ENCODE data around the gene LMOD2.
"Not testable (repeated sequence)": the region's sequence is repeated elsewhere in the genome, so short reads cannot be mapped to it uniquely, and the experiment has no call there.

Gene LMOD2

GRCh38 chr7:123633553-123633952, 22.1 kb upstream of the LMOD2 start:
- H3K27ac ChIP-seq (ENCODE audit: low read length), result no peak overlapping the region
- no peak overlapping the region for H3K4me2 ChIP-seq (ENCODE audit: low read depth, low read length)
- H3K36me3 ChIP-seq (replicated peaks; ENCODE audit: insufficient read depth, low read length), result no peaks in the 10 kb centered on the region
- H3F3A ChIP-seq (ENCODE audit: insufficient read depth, low read length), result no peaks in the 10 kb centered on the region
- H3K79me2 ChIP-seq (ENCODE audit: low read length), result no peaks in the 10 kb centered on the region
- no peak for DNase-seq
- no peak overlapping the region for H3K9ac ChIP-seq (ENCODE audit: low read length)
- no peaks in the 10 kb centered on the region for H3K27me3 ChIP-seq (replicated peaks; ENCODE audit: insufficient read depth, low read length)
- H2AFZ ChIP-seq (ENCODE audit: low read length), result no peak overlapping the region
- H3K9me3 ChIP-seq (replicated peaks; ENCODE audit: insufficient read depth, low read length), result no peaks in the 10 kb centered on the region
- H4K20me1 ChIP-seq (ENCODE audit: insufficient read depth, low read length), result no peaks in the 10 kb centered on the region
- H3K4me3 ChIP-seq (ENCODE audit: low read length), result no peak overlapping the region
- H3K4me1 ChIP-seq (ENCODE audit: low read length), result no peaks in the 10 kb centered on the region
- TF ChIP-seq, protein P1, sequence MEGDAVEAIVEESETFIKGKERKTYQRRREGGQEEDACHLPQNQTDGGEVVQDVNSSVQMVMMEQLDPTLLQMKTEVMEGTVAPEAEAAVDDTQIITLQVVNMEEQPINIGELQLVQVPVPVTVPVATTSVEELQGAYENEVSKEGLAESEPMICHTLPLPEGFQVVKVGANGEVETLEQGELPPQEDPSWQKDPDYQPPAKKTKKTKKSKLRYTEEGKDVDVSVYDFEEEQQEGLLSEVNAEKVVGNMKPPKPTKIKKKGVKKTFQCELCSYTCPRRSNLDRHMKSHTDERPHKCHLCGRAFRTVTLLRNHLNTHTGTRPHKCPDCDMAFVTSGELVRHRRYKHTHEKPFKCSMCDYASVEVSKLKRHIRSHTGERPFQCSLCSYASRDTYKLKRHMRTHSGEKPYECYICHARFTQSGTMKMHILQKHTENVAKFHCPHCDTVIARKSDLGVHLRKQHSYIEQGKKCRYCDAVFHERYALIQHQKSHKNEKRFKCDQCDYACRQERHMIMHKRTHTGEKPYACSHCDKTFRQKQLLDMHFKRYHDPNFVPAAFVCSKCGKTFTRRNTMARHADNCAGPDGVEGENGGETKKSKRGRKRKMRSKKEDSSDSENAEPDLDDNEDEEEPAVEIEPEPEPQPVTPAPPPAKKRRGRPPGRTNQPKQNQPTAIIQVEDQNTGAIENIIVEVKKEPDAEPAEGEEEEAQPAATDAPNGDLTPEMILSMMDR (IDR thresholded peaks at IDR 0.05; ENCODE audit: low read length), result no peak
- no peaks in the 10 kb centered on the region for H3K9me2 ChIP-seq (replicated peaks; ENCODE audit: insufficient read depth, low read length)

DNA sequence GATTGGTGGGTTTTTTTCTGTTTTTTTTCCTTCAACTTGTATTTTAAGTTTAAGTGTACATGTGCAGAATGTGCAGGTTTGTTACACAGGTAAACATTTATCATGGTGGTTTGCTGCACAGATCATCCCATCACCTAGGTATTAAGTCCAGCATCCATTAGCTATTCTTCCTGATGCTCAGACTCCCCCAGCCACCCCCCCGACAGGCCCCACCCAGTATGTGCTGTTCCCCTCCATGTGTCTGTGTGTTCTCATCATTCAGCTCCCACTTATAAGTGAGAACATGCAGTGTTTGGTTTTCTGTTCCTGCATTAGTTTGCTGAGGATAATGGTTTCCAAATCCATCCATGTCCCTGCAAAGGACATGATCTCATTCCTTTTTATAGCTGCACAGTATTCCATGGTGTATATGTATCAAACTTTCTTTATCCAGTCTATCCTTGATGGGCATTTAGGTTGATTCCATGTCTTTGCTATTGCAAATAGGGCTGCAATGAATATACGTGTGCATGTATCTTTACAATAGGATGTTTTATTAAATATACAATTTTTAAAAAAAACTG, 21.6 kb upstream of the LMOD2 start:
- not testable (repeated sequence) for H3K9me2 ChIP-seq (replicated peaks; ENCODE audit: insufficient read depth, low read length); H4K20me1 ChIP-seq (ENCODE audit: insufficient read depth, low read length); H2AFZ ChIP-seq (ENCODE audit: low read length); DNase-seq; H3K4me3 ChIP-seq (ENCODE audit: low read length); H3K27ac ChIP-seq (ENCODE audit: low read length); H3K9me3 ChIP-seq (replicated peaks; ENCODE audit: insufficient read depth, low read length); H3K9ac ChIP-seq (ENCODE audit: low read length); H3K79me2 ChIP-seq (ENCODE audit: low read length); H3K27me3 ChIP-seq (replicated peaks; ENCODE audit: insufficient read depth, low read length); H3K4me1 ChIP-seq (ENCODE audit: low read length); H3K4me2 ChIP-seq (ENCODE audit: low read depth, low read length); H3F3A ChIP-seq (ENCODE audit: insufficient read depth, low read length); H3K36me3 ChIP-seq (replicated peaks; ENCODE audit: insufficient read depth, low read length)

- Histone ChIP-seq H3F3A (ENCODE audit: insufficient read depth, low read length) (no peaks in the 10 kb centered on the region), H3K9me3 (replicated peaks; ENCODE audit: insufficient read depth, low read length) (no peaks in the 10 kb centered on the region), H4K20me1 (ENCODE audit: insufficient read depth, low read length) (no peaks in the 10 kb centered on the region), H3K9ac (ENCODE audit: low read length) (no peak overlapping the region), H3K4me3 (ENCODE audit: low read length) (no peak overlapping the region), H3K27me3 (replicated peaks; ENCODE audit: insufficient read depth, low read length) (no peaks in the 10 kb centered on the region), H2AFZ (ENCODE audit: low read length) (no peak overlapping the region), H3K9me2 (replicated peaks; ENCODE audit: insufficient read depth, low read length) (no peaks in the 10 kb centered on the region), H3K36me3 (replicated peaks; ENCODE audit: insufficient read depth, low read length) (no peaks in the 10 kb centered on the region), H3K27ac (ENCODE audit: low read length) (no peak overlapping the region), H3K4me1 (ENCODE audit: low read length) (no peaks in the 10 kb centered on the region), H3K4me2 (ENCODE audit: low read depth, low read length) (no peak overlapping the region), H3K79me2 (ENCODE audit: low read length) (no peaks in the 10 kb centered on the region)
- TF ChIP-seq, protein P1 (IDR thresholded peaks at IDR 0.05; ENCODE audit: low read length), result peak; percentile 26
- no peak for TF ChIP-seq EZH2phosphoT487 (IDR thresholded peaks at IDR 0.05; ENCODE audit: low read length)
- DNase-seq, result peak; percentile 21
Measured at GRCh38 chr7:123635551-123636359, 19.9 kb upstream of the LMOD2 start.

DNA sequence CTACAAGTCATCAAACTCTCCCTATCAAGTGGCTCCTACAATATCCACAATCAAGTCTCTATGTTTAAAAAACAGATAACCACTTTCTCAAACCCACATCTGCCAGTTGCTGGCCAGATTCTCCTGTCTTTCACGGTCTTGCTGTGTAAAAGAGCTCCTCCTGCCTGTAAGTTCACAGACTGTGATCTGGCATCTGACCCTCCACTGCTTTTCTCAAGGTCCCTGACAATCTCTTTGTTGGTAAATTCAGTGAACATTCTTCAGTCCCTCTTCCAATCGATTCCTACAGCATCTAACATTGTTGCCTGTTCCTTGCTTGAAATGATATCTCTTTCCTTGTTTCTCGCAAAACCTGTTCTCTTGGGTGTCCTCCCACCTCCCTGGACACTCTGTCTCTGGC, 18.5 kb upstream of the LMOD2 start:
- H3K9me2 ChIP-seq (replicated peaks; ENCODE audit: insufficient read depth, low read length), result no peaks in the 10 kb centered on the region
- TF ChIP-seq, protein P1 (IDR thresholded peaks at IDR 0.05; ENCODE audit: low read length), result no peak
- TF ChIP-seq EZH2phosphoT487 (IDR thresholded peaks at IDR 0.05; ENCODE audit: low read length) (no peak), EZH2 (optimal IDR thresholded peaks at IDR 0.05; ENCODE audit: low read depth, low read length) (no peak)

More for the DNA sequence above, 18.5 kb upstream of the LMOD2 start:
- H2AFZ ChIP-seq (ENCODE audit: low read length), result no peak overlapping the region
- H3K27ac ChIP-seq (ENCODE audit: low read length), result no peak overlapping the region
- no peaks in the 10 kb centered on the region for H4K20me1 ChIP-seq (ENCODE audit: insufficient read depth, low read length)
- no peak for DNase-seq
- H3K4me3 ChIP-seq (ENCODE audit: low read length), result no peak overlapping the region
- H3K4me1 ChIP-seq (ENCODE audit: low read length), result no peaks in the 10 kb centered on the region
- H3K27me3 ChIP-seq (replicated peaks; ENCODE audit: insufficient read depth, low read length), result no peaks in the 10 kb centered on the region
- no peaks in the 10 kb centered on the region for H3K9me3 ChIP-seq (replicated peaks; ENCODE audit: insufficient read depth, low read length)
- H3K79me2 ChIP-seq (ENCODE audit: low read length), result no peaks in the 10 kb centered on the region
- no peak overlapping the region for H3K4me2 ChIP-seq (ENCODE audit: low read depth, low read length)
- H3K36me3 ChIP-seq (replicated peaks; ENCODE audit: insufficient read depth, low read length), result no peaks in the 10 kb centered on the region
- H3F3A ChIP-seq (ENCODE audit: insufficient read depth, low read length), result no peaks in the 10 kb centered on the region
- no peak overlapping the region for H3K9ac ChIP-seq (ENCODE audit: low read length)
